ENCODE results near the gene CHD5.

DNA sequence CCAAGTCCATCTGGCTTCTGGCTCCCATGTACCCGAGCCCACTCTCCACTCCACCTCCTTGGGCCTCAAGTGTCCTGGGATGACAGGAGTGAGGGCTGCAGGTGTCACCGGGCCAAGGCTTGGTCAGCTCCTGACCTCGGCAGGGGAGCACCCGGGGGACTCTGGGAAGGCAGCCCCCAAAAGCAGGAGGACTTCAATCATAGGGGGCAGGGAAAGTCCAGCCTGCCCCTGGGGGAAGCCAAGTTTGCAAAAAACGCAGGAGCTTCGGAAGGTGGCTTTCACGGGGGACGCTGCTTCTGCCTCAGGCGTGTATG, 77.6 kb downstream of the CHD5 start:
- TF ChIP-seq, protein P1, sequence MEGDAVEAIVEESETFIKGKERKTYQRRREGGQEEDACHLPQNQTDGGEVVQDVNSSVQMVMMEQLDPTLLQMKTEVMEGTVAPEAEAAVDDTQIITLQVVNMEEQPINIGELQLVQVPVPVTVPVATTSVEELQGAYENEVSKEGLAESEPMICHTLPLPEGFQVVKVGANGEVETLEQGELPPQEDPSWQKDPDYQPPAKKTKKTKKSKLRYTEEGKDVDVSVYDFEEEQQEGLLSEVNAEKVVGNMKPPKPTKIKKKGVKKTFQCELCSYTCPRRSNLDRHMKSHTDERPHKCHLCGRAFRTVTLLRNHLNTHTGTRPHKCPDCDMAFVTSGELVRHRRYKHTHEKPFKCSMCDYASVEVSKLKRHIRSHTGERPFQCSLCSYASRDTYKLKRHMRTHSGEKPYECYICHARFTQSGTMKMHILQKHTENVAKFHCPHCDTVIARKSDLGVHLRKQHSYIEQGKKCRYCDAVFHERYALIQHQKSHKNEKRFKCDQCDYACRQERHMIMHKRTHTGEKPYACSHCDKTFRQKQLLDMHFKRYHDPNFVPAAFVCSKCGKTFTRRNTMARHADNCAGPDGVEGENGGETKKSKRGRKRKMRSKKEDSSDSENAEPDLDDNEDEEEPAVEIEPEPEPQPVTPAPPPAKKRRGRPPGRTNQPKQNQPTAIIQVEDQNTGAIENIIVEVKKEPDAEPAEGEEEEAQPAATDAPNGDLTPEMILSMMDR (IDR thresholded peaks at IDR 0.05; ENCODE audit: poor library complexity, severe bottlenecking): no peak
- TF ChIP-seq POLR2AphosphoS5 (IDR thresholded peaks at IDR 0.05) (no peak), TAF1 (IDR thresholded peaks at IDR 0.05; ENCODE audit: low read depth) (no peak), EZH2 (IDR thresholded peaks at IDR 0.05; ENCODE audit: borderline replicate concordance, insufficient read depth, low read length, poor library complexity, severe bottlenecking) (no peak), EP300 (conservative IDR thresholded peaks at IDR 0.05; ENCODE audit: poor library complexity, severe bottlenecking) (no peak)

Measured in neural cell (in vitro differentiated cells).